ENCODE results near the gene MYBPC3. TPM values are rescaled to one million over a fixed set of nuclear protein-coding genes. Genes with fewer than 3 reads are reported as not detected.

The MYBPC3 gene
- total and polyA plus RNA-seq, 10 of the 15 experiments (the other 5 are each of a cell fraction or from before 2014, with no cell fraction given) = 0.03 to 0.08 (median 0.03) TPM; not detected in 7

DNA sequence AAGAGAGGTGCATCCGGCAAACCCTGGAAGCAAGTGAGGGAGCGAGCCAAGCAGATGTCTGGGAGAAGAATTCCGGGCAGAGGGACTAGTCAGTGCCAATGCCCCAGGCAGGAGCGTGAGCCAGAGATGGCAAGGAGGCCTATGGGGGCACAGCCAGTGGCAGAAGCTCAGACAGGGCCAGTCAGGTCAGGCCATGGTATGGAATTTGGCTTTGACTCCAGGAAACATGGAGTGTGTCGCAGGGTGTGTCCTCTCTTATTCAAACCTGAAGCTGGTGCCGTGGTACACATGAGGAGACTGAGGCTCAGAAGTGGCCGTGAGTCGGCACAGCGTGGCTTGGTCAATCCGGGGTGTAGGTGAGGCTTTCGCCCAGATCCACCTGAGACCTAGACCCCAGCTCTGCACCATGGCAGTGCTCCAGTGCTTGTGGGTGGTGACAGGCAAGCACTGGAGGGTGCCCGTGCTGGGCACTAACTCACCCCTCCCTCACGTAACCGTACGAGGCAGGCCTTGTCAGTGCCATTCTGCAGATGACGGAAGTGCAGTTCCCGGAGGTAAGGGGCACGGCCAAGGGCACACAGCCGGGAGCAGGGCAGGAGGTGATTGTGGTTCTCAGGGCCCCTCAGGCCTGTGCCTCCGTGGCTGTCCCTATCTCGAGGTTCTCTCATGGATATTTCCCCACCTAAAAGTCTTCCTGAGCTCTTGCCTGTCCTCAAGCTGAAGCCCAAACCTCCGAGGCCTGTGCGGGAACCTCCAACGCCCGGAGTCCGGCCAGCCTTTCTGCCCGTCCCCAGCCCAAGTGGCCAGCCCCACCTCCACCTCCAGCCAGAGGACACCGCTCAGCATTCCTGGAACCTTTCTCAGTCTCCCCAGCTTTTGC lies 36.4 kb upstream of the MYBPC3 start:
- Histone ChIP-seq H3K79me2 (ENCODE audit: control insufficient read depth, insufficient read depth, low read length) (no peaks in the 10 kb centered on the region), H3K4me2 (ENCODE audit: control insufficient read depth, insufficient read depth) (no peak overlapping the region), H3K27ac (ENCODE audit: control insufficient read depth, insufficient read depth) (no peak overlapping the region), H4K20me1 (ENCODE audit: control insufficient read depth, insufficient read depth) (no peaks in the 10 kb centered on the region), H3K9ac (ENCODE audit: control insufficient read depth, insufficient read depth, low read length) (no peak overlapping the region), H3K36me3 (ENCODE audit: control insufficient read depth in 2 of 2, insufficient read depth in 2 of 2, low read length in 1 of 2) (no peaks in the 10 kb centered on the region; a peak in 1 of 4 replicates), H2AFZ (ENCODE audit: control insufficient read depth, low read depth, low read length) (no peak overlapping the region), H3K27me3 (replicated peaks in 1 of 2; ENCODE audit: control insufficient read depth in 2 of 2, insufficient read depth in 2 of 2, low read length in 1 of 2) (no peaks in the 10 kb centered on the region), H3K4me3 (no peak overlapping the region), H3K4me1 (ENCODE audit: control insufficient read depth, insufficient read depth, low read length) (peaks cover 24% of the 10 kb centered on the region), H3K9me3 (replicated peaks; ENCODE audit: control insufficient read depth, insufficient read depth, low read length) (no peaks in the 10 kb centered on the region)
- no TSS peak for BruUV-seq (replicated peaks)
- intact Hi-C loops (cut with micrococcal nuclease; ENCODE audit: unreplicated experiment) = no loop called here
- 77% methylated on average over 28 of the region's 28 CpGs for WGBS (ENCODE audit: insufficient coverage, insufficient replicate concordance, low lambda C conversion rate, missing lambda C conversion rate)
- ATAC-seq = no peak
- FAIRE-seq = no peak
- ChIA-PET POLR2A (interaction anchor here (1.7 to 8.5 kb wide), 3 partner anchors 9 to 15 kb away, joined by 4 to 94 read pairs (median 42); partner anchors contain the start of gene SPI1), RAD21 (ENCODE audit: unreplicated experiment) (interaction anchor here (3.7 kb wide), 1 partner anchor 10 kb away, joined by 15 read pairs; the partner anchor contains the start of gene SPI1), CTCF (interaction anchor here (0.6 to 5.0 kb wide), 6 partner anchors 10 to 37 kb away, joined by 3 to 16 read pairs (median 10); partner anchors contain the start of genes MYBPC3 and SPI1), SMC1A (ENCODE audit: uncharacterized antibody, unreplicated experiment) (interaction anchor here (1.0 to 5.0 kb wide), 5 partner anchors 10 to 24 kb away, joined by 3 to 36 read pairs (median 4); partner anchors contain the start of gene SPI1)
- in situ Hi-C loops (cut with MboI) = no loop called here
- no peak for DNase-seq (ENCODE audit: low read depth, low spot score)
- TF ChIP-seq, protein P1, sequence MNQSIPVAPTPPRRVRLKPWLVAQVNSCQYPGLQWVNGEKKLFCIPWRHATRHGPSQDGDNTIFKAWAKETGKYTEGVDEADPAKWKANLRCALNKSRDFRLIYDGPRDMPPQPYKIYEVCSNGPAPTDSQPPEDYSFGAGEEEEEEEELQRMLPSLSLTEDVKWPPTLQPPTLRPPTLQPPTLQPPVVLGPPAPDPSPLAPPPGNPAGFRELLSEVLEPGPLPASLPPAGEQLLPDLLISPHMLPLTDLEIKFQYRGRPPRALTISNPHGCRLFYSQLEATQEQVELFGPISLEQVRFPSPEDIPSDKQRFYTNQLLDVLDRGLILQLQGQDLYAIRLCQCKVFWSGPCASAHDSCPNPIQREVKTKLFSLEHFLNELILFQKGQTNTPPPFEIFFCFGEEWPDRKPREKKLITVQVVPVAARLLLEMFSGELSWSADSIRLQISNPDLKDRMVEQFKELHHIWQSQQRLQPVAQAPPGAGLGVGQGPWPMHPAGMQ (IDR thresholded peaks at IDR 0.05; ENCODE audit: borderline replicate concordance) = no peak
- TF ChIP-seq FOS (IDR thresholded peaks at IDR 0.05; ENCODE audit: borderline replicate concordance, extremely low read depth, insufficient read length) = no peak
- TF ChIP-seq NFYB (IDR thresholded peaks at IDR 0.05; ENCODE audit: insufficient read depth, low read depth, low read length) = no peak
- TF ChIP-seq CBFB (IDR thresholded peaks at IDR 0.05; ENCODE audit: low read depth) = no peak
- no peak for TF ChIP-seq EED (IDR thresholded peaks at IDR 0.05; ENCODE audit: low read depth)
- TF ChIP-seq, protein P2, sequence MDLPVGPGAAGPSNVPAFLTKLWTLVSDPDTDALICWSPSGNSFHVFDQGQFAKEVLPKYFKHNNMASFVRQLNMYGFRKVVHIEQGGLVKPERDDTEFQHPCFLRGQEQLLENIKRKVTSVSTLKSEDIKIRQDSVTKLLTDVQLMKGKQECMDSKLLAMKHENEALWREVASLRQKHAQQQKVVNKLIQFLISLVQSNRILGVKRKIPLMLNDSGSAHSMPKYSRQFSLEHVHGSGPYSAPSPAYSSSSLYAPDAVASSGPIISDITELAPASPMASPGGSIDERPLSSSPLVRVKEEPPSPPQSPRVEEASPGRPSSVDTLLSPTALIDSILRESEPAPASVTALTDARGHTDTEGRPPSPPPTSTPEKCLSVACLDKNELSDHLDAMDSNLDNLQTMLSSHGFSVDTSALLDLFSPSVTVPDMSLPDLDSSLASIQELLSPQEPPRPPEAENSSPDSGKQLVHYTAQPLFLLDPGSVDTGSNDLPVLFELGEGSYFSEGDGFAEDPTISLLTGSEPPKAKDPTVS (IDR thresholded peaks at IDR 0.05; ENCODE audit: low read depth, low read length) = no peak
- TF ChIP-seq CREB1 (IDR thresholded peaks at IDR 0.05; ENCODE audit: low read depth) = no peak
- TF ChIP-seq SMAD1 (IDR thresholded peaks at IDR 0.05; ENCODE audit: low read depth, partially characterized antibody) = no peak
- no peak for TF ChIP-seq SIN3A (IDR thresholded peaks at IDR 0.05; ENCODE audit: low read depth, low read length)
- TF ChIP-seq ZBED1 (IDR thresholded peaks at IDR 0.05; ENCODE audit: borderline replicate concordance) = no peak
- no peak for TF ChIP-seq TCF3 (IDR thresholded peaks at IDR 0.05; ENCODE audit: borderline replicate concordance, insufficient read depth, low read depth, low read length)
- TF ChIP-seq HCFC1 (IDR thresholded peaks at IDR 0.05; ENCODE audit: low read length) = no peak
- no peak for TF ChIP-seq MXI1 (IDR thresholded peaks at IDR 0.05; ENCODE audit: low read depth, low read length)
- no peak for TF ChIP-seq FOXM1 (IDR thresholded peaks at IDR 0.05; ENCODE audit: low read depth, low read length)
- no peak for TF ChIP-seq ZNF622 (IDR thresholded peaks at IDR 0.05)
- no peak for TF ChIP-seq MEF2B (IDR thresholded peaks at IDR 0.05; ENCODE audit: partially characterized antibody, poor library complexity, severe bottlenecking)
- TF ChIP-seq HDGF (IDR thresholded peaks at IDR 0.05) = no peak
- no peak for TF ChIP-seq KDM1A (IDR thresholded peaks at IDR 0.05; ENCODE audit: borderline replicate concordance)
- no peak for TF ChIP-seq GABPA (IDR thresholded peaks at IDR 0.05; ENCODE audit: low read depth)
- TF ChIP-seq GATAD2B (conservative IDR thresholded peaks at IDR 0.05; ENCODE audit: low read depth) = no peak

Data from GM12878 (cell line).